HCT116 (cell line): ENCODE results near the gene SMARCAL1. TPM values are rescaled to one million over a fixed set of nuclear protein-coding genes. Genes with fewer than 3 reads are reported as not detected.

Experiments
- ATAC-seq: fragments of 200-7000 bp; cut with Tn5 transposase; 2 replicates; pipeline ENCODE4 v1.9.1; 2020; ENCODE audit warnings: mild to moderate bottlenecking, moderate library complexity
- BruUV-seq: library from RNA; stranded (reverse); fragments of 400-500 nt; replicated peaks from 2 replicates; lab custom pipeline; 2021; lab: Mats Ljungman, UMichigan
- CTCF ChIA-PET: fragments of 300-600 bp; sonication (Branson Sonifier 250); formaldehyde crosslinking; loops from one replicate; lab custom pipeline; 2021; ENCODE audit warnings: antibody characterized with exemption; lab: Charles Lee
- POLR2A ChIA-PET: fragments of 300-600, 350-600 bp; sonication (Branson Sonifier 250); formaldehyde crosslinking; loops from one replicate; lab custom pipeline; 2021; ENCODE audit warnings: antibody characterized with exemption; lab: Charles Lee
- RAD21 ChIA-PET, 2 experiments: fragments of 300-600 bp; sonication (Branson Sonifier 250); formaldehyde crosslinking; loops; one replicate each; lab custom pipeline; 2023; ENCODE audit warnings: low total read pairs in 2 of 2; ENCODE audit not compliant: uncharacterized antibody in 2 of 2, unreplicated experiment in 2 of 2, low non-redundant PET in 1 of 2; lab: Charles Lee
- DNase-seq: peaks from one replicate; pipeline ENCODE4 v3.0.0-alpha.2; 2010; ENCODE audit warnings: low read depth, low spot score
- H2AFZ ChIP-seq: fragments of 200-600 bp; shearing (Covaris generic), sonication (generic); 2 replicates; pipeline ENCODE4 v1.6.1; 2017; ENCODE audit warnings: low read depth, mixed run types, mixed read lengths, antibody characterized with exemption, low read length; ENCODE audit not compliant: poor library complexity, severe bottlenecking
- H3K27ac ChIP-seq: 2 replicates; pipeline ENCODE4 v1.5.1; 2012; ENCODE audit warnings: low read depth, low read length
- H3K27me3 ChIP-seq: fragments of 200-600 bp; sonication (generic); 2 replicates; pipeline ENCODE4 v1.6.1; 2016; ENCODE audit warnings: mixed run types, low read length, mixed read lengths; ENCODE audit not compliant: insufficient read depth
- H3K36me3 ChIP-seq, 2 experiments: fragments of 200-500 bp in 1 of 2; fragments of 200-600 bp in 1 of 2; sonication (Bioruptor generic) in 1 of 2; sonication (generic) in 1 of 2; 2 replicates each; pipeline versions ENCODE4 v1.5.1 to v1.6.1; 2014 to 2016; ENCODE audit warnings: low read length in 2 of 2, inconsistent platforms in 1 of 2, mixed read lengths in 1 of 2, mixed run types in 1 of 2; ENCODE audit not compliant: insufficient read depth in 2 of 2, control insufficient read depth in 1 of 2
- H3K4me1 ChIP-seq, 2 experiments: fragments of 200-600 bp in 1 of 2; sonication (generic) in 1 of 2; 2 replicates each; pipeline versions ENCODE4 v1.5.1 to v1.6.1; 2012 to 2017; ENCODE audit warnings: low read length in 2 of 2, inconsistent platforms in 1 of 2, mild to moderate bottlenecking in 1 of 2, mixed read lengths in 1 of 2, mixed run types in 1 of 2, moderate library complexity in 1 of 2; ENCODE audit not compliant: insufficient read depth in 2 of 2, control insufficient read depth in 1 of 2
- H3K4me2 ChIP-seq: fragments of 200-600 bp; sonication (generic); 2 replicates; pipeline ENCODE4 v1.6.1; 2017; ENCODE audit warnings: mixed run types, low read length, mixed read lengths
- H3K4me3 ChIP-seq, 2 experiments: fragments of 200-600 bp in 1 of 2; sonication (generic) in 1 of 2; replicated peaks in 1 of 2; 2 replicates each; pipeline ENCODE4 v1.5.1; 2011 to 2016; ENCODE audit warnings: low read length in 2 of 2, control low read depth in 1 of 2, low read depth in 1 of 2, mild to moderate bottlenecking in 1 of 2, mixed read lengths in 1 of 2, mixed run types in 1 of 2
- H3K79me2 ChIP-seq: fragments of 200-600 bp; sonication (generic); 2 replicates; pipeline ENCODE4 v1.6.1; 2017; ENCODE audit warnings: mild to moderate bottlenecking, mixed run types, low read length, moderate library complexity, mixed read lengths; ENCODE audit not compliant: insufficient read depth
- H3K9ac ChIP-seq: fragments of 200-600 bp; sonication (generic); 2 replicates; pipeline ENCODE4 v1.6.1; 2016; ENCODE audit warnings: low read length, mixed read lengths
- H3K9me2 ChIP-seq: fragments of 200-600 bp; sonication (generic), shearing (Covaris generic); 2 replicates; pipeline ENCODE4 v1.6.1; 2017; ENCODE audit warnings: mixed run types, mild to moderate bottlenecking, moderate library complexity; ENCODE audit not compliant: insufficient read depth
- H3K9me3 ChIP-seq, 2 experiments: fragments of 200-500 bp in 1 of 2; fragments of 200-600 bp in 1 of 2; sonication (Bioruptor generic) in 1 of 2; sonication (generic) in 1 of 2; 2 replicates each; pipeline ENCODE4 v1.6.1; 2014 to 2017; ENCODE audit warnings: low read length in 2 of 2, mixed read lengths in 2 of 2, inconsistent platforms in 1 of 2, low read depth in 1 of 2, mild to moderate bottlenecking in 1 of 2, mixed run types in 1 of 2, moderate library complexity in 1 of 2; ENCODE audit not compliant: control insufficient read depth in 1 of 2, insufficient read depth in 1 of 2
- H4K20me1 ChIP-seq: fragments of 200-600 bp; sonication (generic), shearing (Covaris generic); 2 replicates; pipeline ENCODE4 v1.6.1; 2017; ENCODE audit warnings: mixed run types, mild to moderate bottlenecking, moderate library complexity; ENCODE audit not compliant: insufficient read depth
- CBX3 ChIP-seq: IDR thresholded peaks from 2 replicates; pipeline ENCODE4 v1.6.1; 2012; ENCODE audit warnings: low read depth
- EGR1 ChIP-seq: IDR thresholded peaks from 2 replicates; pipeline ENCODE4 v1.6.1; 2012; ENCODE audit warnings: low read depth
- ELF1 ChIP-seq: IDR thresholded peaks from 2 replicates; pipeline ENCODE4 v1.6.1; 2012; ENCODE audit warnings: low read depth, borderline replicate concordance
- EZH2 ChIP-seq: fragments of 200-600 bp; sonication (generic); IDR thresholded peaks from 2 replicates; pipeline ENCODE4 v1.6.1; 2017; ENCODE audit warnings: antibody characterized with exemption, mixed run types
- POLR2AphosphoS5 ChIP-seq: IDR thresholded peaks from 2 replicates; pipeline ENCODE4 v1.6.1; 2011; ENCODE audit warnings: mild to moderate bottlenecking, low read depth, low read length, moderate library complexity
- RAD21 ChIP-seq: IDR thresholded peaks from 2 replicates; pipeline ENCODE4 v1.6.1; 2012; ENCODE audit warnings: low read depth, mild to moderate bottlenecking
- SP1 ChIP-seq: IDR thresholded peaks from 2 replicates; pipeline ENCODE4 v1.6.1; 2012; ENCODE audit warnings: low read depth
- SRF ChIP-seq: IDR thresholded peaks from 2 replicates; pipeline ENCODE4 v1.6.1; 2012; ENCODE audit warnings: low read depth
- YY1 ChIP-seq: IDR thresholded peaks from 2 replicates; pipeline ENCODE4 v1.6.1; 2011; ENCODE audit warnings: low read length, low read depth, moderate library complexity, mild to moderate bottlenecking; ENCODE audit not compliant: insufficient replicate concordance; ENCODE audit errors: extremely low read depth
- ZNF274 ChIP-seq: fragments of 200-500 bp; sonication (Bioruptor generic); IDR thresholded peaks from 2 replicates; pipeline ENCODE4 v1.6.1; 2014; ENCODE audit warnings: mild to moderate bottlenecking, low read depth, low read length, inconsistent platforms
- intact Hi-C: fragments of 100-400 bp; cut with micrococcal nuclease; formaldehyde crosslinking; loops from 2 replicates; pipeline ENCODE4 v1.10.0; 2022
- total RNA-seq: library from RNA; stranded (reverse); gene quantifications from one replicate; pipeline ENCODE4 v1.2.1, GENCODE V29; 2021; ENCODE audit not compliant: unreplicated experiment
- TF ChIP-seq, protein P1 (sequence below): IDR thresholded peaks from 2 replicates; pipeline ENCODE4 v1.6.1; 2012
- TF ChIP-seq, protein P2 (sequence below): IDR thresholded peaks from 2 replicates; pipeline ENCODE4 v1.6.1; 2012
- TF ChIP-seq, protein P3 (sequence below), 3 experiments: fragments of 200-600 bp in 1 of 3; sonication (generic) in 1 of 3; IDR thresholded peaks in 2 of 3; conservative IDR thresholded peaks in 1 of 3; 2 replicates each; pipeline ENCODE4 v1.5.1; 2012 to 2017; ENCODE audit warnings: low read depth in 2 of 3, low read length in 2 of 3, antibody characterized with exemption in 1 of 3, borderline replicate concordance in 1 of 3, control low read depth in 1 of 3, mild to moderate bottlenecking in 1 of 3, mixed read lengths in 1 of 3, mixed run types in 1 of 3, moderate library complexity in 1 of 3; ENCODE audit not compliant: insufficient read depth in 1 of 3
- TF ChIP-seq, protein P4 (sequence below): IDR thresholded peaks from 2 replicates; pipeline ENCODE4 v1.6.1; 2012; ENCODE audit warnings: low read depth

The SMARCAL1 gene
- total RNA-seq, 1 experiment from 2014 or later: 18.0 TPM

DNA sequence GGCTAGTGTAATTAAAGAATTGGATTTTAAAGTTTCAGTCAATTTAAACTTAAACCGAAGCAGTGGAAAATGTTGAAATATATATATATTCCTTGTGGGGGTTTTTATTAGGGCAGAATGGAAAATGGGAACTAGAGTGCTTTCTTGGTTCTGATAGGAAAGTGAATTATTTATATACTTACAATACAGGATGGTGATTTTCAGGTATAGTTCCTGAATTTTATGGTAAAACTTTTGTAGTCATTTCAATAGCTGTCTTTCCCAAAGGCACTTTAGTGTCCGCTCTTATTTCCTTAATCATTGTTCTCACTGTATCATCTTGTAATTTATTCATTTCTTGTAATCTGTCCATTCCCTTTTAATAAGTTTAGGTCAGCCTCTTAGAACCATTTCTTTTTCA is 88.3 kb downstream of the SMARCAL1 start:
- Histone ChIP-seq H3K4me2 (peak overlapping the region; percentile 82), H3K79me2 (peaks cover 66% of the 10 kb centered on the region), H3K27ac (peak overlapping the region; percentile 87; the same call in 1 of the 2 replicates), H3K9me3 (no peaks in the 10 kb centered on the region), H3K36me3 (peaks cover 53 to 65% of the 10 kb centered on the region in 2 experiments), H3K9ac (peak overlapping the region; percentile 95), H3K4me1 (peaks cover 4 to 26% of the 10 kb centered on the region in 2 experiments; a peak in 3 of 4 replicates), H3K27me3 (no peaks in the 10 kb centered on the region), H3K9me2 (no peaks in the 10 kb centered on the region), H2AFZ (no peak overlapping the region), H4K20me1 (peaks cover 44% of the 10 kb centered on the region; the same call in 1 of the 2 replicates), H3K4me3 (peak overlapping the region in 1 of 2 experiments; percentile 86; a peak in 3 of 4 replicates)
- CTCF ChIA-PET: no interaction called here
- RAD21 ChIA-PET: no interaction called here
- no peak for DNase-seq
- ATAC-seq: no peak
- BruUV-seq: no TSS peak
- POLR2A ChIA-PET: no interaction called here
- intact Hi-C loops: loop anchor here (5.0 kb wide), 1 partner anchor 388 kb away; no protein-coding TSS in a partner anchor
- TF ChIP-seq, protein P1, sequence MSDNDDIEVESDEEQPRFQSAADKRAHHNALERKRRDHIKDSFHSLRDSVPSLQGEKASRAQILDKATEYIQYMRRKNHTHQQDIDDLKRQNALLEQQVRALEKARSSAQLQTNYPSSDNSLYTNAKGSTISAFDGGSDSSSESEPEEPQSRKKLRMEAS: no peak
- TF ChIP-seq, protein P2, sequence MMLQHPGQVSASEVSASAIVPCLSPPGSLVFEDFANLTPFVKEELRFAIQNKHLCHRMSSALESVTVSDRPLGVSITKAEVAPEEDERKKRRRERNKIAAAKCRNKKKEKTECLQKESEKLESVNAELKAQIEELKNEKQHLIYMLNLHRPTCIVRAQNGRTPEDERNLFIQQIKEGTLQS: no peak
- TF ChIP-seq EZH2: no peak
- no peak for TF ChIP-seq RAD21
- TF ChIP-seq, protein P3, sequence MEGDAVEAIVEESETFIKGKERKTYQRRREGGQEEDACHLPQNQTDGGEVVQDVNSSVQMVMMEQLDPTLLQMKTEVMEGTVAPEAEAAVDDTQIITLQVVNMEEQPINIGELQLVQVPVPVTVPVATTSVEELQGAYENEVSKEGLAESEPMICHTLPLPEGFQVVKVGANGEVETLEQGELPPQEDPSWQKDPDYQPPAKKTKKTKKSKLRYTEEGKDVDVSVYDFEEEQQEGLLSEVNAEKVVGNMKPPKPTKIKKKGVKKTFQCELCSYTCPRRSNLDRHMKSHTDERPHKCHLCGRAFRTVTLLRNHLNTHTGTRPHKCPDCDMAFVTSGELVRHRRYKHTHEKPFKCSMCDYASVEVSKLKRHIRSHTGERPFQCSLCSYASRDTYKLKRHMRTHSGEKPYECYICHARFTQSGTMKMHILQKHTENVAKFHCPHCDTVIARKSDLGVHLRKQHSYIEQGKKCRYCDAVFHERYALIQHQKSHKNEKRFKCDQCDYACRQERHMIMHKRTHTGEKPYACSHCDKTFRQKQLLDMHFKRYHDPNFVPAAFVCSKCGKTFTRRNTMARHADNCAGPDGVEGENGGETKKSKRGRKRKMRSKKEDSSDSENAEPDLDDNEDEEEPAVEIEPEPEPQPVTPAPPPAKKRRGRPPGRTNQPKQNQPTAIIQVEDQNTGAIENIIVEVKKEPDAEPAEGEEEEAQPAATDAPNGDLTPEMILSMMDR (IDR thresholded peaks at IDR 0.05 in 2 of 3, conservative IDR thresholded peaks at IDR 0.05 in 1 of 3; ENCODE audit: borderline replicate concordance in 1 of 3, insufficient read depth in 1 of 3, low read depth in 2 of 3, low read length in 2 of 3): no peak
- TF ChIP-seq ELF1: no peak
- no peak for TF ChIP-seq SP1
- TF ChIP-seq YY1: no peak
- TF ChIP-seq, protein P4, sequence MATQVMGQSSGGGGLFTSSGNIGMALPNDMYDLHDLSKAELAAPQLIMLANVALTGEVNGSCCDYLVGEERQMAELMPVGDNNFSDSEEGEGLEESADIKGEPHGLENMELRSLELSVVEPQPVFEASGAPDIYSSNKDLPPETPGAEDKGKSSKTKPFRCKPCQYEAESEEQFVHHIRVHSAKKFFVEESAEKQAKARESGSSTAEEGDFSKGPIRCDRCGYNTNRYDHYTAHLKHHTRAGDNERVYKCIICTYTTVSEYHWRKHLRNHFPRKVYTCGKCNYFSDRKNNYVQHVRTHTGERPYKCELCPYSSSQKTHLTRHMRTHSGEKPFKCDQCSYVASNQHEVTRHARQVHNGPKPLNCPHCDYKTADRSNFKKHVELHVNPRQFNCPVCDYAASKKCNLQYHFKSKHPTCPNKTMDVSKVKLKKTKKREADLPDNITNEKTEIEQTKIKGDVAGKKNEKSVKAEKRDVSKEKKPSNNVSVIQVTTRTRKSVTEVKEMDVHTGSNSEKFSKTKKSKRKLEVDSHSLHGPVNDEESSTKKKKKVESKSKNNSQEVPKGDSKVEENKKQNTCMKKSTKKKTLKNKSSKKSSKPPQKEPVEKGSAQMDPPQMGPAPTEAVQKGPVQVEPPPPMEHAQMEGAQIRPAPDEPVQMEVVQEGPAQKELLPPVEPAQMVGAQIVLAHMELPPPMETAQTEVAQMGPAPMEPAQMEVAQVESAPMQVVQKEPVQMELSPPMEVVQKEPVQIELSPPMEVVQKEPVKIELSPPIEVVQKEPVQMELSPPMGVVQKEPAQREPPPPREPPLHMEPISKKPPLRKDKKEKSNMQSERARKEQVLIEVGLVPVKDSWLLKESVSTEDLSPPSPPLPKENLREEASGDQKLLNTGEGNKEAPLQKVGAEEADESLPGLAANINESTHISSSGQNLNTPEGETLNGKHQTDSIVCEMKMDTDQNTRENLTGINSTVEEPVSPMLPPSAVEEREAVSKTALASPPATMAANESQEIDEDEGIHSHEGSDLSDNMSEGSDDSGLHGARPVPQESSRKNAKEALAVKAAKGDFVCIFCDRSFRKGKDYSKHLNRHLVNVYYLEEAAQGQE: no peak
- TF ChIP-seq EGR1: no peak
- TF ChIP-seq POLR2AphosphoS5: no peak
- TF ChIP-seq SRF: no peak
- no peak for TF ChIP-seq CBX3
- TF ChIP-seq ZNF274: no peak
